GM12892 (cell line): ENCODE measurements around the gene MAPRE2.
"Not testable (repeated sequence)": the region's sequence is repeated elsewhere in the genome, so short reads cannot be mapped to it uniquely, and the experiment has no call there.

Source experiments
- DNase-seq: peaks from one replicate; pipeline ENCODE4 v3.0.0; 2011; ENCODE audit not compliant: insufficient read length
- FAIRE-seq: peaks from 2 replicates; lab custom pipeline; 2011; peaks lifted over from hg19 to GRCh38; lab: Jason Lieb, UNC
- POLR2A ChIP-seq: IDR thresholded peaks from 2 replicates; pipeline ENCODE4 v1.6.1; 2011; ENCODE audit warnings: low read depth, low read length, control low read depth
- POLR2AphosphoS5 ChIP-seq: IDR thresholded peaks from 2 replicates; pipeline ENCODE4 v1.6.1; 2011; ENCODE audit warnings: low read depth, low read length, control low read depth
- TAF1 ChIP-seq: IDR thresholded peaks from 2 replicates; pipeline ENCODE4 v1.6.1; 2011; ENCODE audit warnings: low read depth, mild to moderate bottlenecking, control low read depth, low read length, borderline replicate concordance

The MAPRE2 gene

GRCh38 chr18:35136885-35137284, 95.7 kb downstream of the MAPRE2 start:
- FAIRE-seq, result no peak
- TF ChIP-seq TAF1 (no peak), POLR2AphosphoS5 (no peak), POLR2A (no peak)
- no peak for DNase-seq

- no peak for TF ChIP-seq POLR2AphosphoS5
- TF ChIP-seq POLR2A, result no peak
- no peak for FAIRE-seq
- DNase-seq, result no peak
Observed at GRCh38 chr18:35137632-35138031, 96.4 kb downstream of the MAPRE2 start.

- DNase-seq (no peak), FAIRE-seq (no peak)
- TF ChIP-seq POLR2A (no peak), POLR2AphosphoS5 (no peak), TAF1 (no peak)
Observed at GRCh38 chr18:35138773-35139172, 97.6 kb downstream of the MAPRE2 start.

GRCh38 chr18:35139517-35139916, 98.3 kb downstream of the MAPRE2 start:
- DNase-seq (no peak), FAIRE-seq (no peak)
- TF ChIP-seq TAF1, result no peak
- TF ChIP-seq POLR2AphosphoS5, result no peak
- no peak for TF ChIP-seq POLR2A

GRCh38 chr18:35141077-35141476, 99.9 kb downstream of the MAPRE2 start:
- no peak for TF ChIP-seq TAF1
- no peak for TF ChIP-seq POLR2AphosphoS5
- no peak for TF ChIP-seq POLR2A
- FAIRE-seq (no peak), DNase-seq (no peak)

GRCh38 chr18:35141567-35142274, 100.5 kb downstream of the MAPRE2 start:
- no peak for TF ChIP-seq POLR2AphosphoS5
- TF ChIP-seq POLR2A, result no peak
- no peak for TF ChIP-seq TAF1
- FAIRE-seq (peak; percentile 5), DNase-seq (no peak)

- FAIRE-seq, result no peak
- DNase-seq, result no peak
- no peak for TF ChIP-seq POLR2AphosphoS5
- TF ChIP-seq TAF1, result no peak
- TF ChIP-seq POLR2A, result no peak
Observed at GRCh38 chr18:35142275-35142615, 101.0 kb downstream of the MAPRE2 start.

- DNase-seq, result no peak
- no peak for TF ChIP-seq POLR2AphosphoS5
- TF ChIP-seq POLR2A, result no peak
- TF ChIP-seq TAF1, result no peak
- no peak for FAIRE-seq
Observed at GRCh38 chr18:35143622-35144596, 102.7 kb downstream of the MAPRE2 start.

GRCh38 chr18:35144698-35145097, 103.5 kb downstream of the MAPRE2 start:
- TF ChIP-seq TAF1, result no peak
- FAIRE-seq, result no peak
- no peak for DNase-seq

GRCh38 chr18:35150195-35150594, 109.0 kb downstream of the MAPRE2 start:
- not testable (repeated sequence) for DNase-seq, FAIRE-seq

- TF ChIP-seq POLR2AphosphoS5 (no peak), TAF1 (no peak), POLR2A (no peak)
- FAIRE-seq (no peak), DNase-seq (no peak)
Observed at GRCh38 chr18:35153609-35154272, 112.5 kb downstream of the MAPRE2 start.
